Activated T-cell treated with anti-CD3 and anti-CD28 coated beads, Interleukin-2, amount 50 U/mL, for 48 hours (primary cell): ENCODE results near the gene RBMS1.
A peak's percentile ranks its signal among the peaks of the same experiment; 100 is the strongest.

Experiments used
- DNase-seq, 2 experiments: peaks; one replicate each; pipeline ENCODE4 v3.0.0-alpha.2; 2020

RBMS1 gene

DNA sequence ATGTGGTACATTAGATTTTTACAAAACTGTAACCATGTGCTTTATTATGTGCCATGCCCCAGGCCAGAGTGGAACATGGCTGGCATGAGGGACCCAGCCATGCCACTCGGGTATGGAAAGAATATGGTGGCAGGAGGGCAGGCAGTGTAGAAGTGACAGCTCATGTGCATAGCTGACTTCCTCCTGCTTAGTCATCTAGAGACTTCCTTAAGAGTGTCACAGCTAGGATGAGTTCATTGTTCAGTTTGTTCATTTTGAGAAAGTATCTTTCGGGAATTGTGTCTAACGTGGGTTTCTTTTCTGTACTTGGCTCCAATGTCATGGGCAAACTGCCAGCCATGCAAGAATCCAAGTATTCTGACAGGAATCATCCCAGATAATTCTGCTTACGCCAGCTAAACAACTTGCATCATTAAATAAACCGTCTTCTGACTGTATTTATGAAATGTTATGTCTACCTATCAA is 199.2 kb downstream of the RBMS1 start:
- peak; percentile 50 to 54 for DNase-seq

DNA sequence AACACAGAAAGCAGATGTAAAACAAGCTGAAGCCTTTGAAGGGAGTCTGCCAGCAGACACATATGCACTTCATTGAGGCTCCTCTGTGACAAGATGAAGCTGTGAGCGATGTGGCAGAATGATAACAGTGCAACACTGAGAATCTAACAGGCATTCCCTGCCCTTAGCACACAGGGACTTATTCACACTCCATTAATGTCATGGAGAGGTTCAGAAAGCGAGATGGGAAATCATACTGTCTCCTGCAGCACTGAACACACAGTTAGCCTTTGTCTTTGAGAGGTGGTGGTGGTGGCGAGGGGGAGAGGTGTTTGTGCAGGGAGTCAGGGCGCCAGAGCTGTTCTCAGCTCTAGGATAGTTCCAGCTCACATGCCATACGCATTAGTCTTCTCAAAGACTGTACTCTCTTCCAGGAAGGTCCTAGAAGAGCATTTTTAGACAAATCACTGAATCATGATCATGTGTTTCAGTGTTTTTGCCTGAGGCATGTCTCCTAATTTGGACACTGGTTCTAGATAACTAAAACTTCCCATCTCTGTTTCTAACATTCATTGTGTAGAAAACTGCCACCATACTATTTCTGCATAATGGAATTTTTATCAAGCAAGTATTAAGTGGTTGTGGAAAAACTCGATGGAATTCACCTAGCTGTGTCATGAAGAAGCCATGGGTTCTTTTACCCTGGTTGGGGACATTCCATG is 200.1 kb downstream of the RBMS1 start:
- no peak for DNase-seq

- DNase-seq = no peak
Measured at GRCh38 chr2:160292225-160292624, 201.4 kb downstream of the RBMS1 start.

DNA sequence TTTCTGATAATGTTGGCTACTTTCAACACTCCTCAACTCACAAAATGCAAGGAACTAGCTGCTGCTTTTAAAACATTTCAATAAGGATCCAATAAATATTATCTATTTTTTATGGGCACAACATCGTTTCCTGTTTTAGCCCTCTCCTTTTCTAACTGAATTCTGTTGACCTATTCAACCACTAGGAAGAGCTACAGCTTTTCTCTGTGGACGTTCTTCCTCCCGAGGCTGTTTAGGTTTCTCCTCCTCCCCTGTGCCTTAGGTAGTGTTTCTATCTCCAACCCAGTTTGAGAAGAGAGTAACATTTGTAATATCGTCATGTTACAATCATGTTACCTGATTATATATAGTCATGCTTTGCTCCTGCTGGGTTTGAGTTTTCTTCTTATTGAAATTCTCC is 202.2 kb downstream of the RBMS1 start:
- no peak for DNase-seq

GRCh38 chr2:160290598-160290997 is 203.0 kb downstream of the RBMS1 start:
- no peak for DNase-seq

- DNase-seq = no peak
Measured at GRCh38 chr2:160289831-160290230, 203.8 kb downstream of the RBMS1 start.

DNA sequence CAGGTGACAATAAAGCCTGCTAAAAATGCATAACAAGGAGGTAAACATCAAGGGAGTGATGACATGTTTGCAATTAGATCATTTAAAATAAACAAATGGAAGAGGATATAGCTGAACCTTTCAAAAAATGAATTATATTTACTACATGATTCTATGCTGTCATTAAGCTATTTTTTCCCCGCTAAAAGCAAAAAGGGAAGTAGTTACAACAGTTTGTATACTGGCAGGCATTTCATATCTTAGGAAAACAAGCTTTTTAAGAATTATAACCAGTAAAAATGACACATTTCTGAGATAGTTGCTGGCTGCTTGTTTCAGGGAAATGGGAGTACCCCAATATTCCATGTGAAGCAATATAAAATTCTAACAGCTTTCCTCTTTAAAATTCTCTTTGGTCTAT is 204.5 kb downstream of the RBMS1 start:
- DNase-seq = no peak

DNA sequence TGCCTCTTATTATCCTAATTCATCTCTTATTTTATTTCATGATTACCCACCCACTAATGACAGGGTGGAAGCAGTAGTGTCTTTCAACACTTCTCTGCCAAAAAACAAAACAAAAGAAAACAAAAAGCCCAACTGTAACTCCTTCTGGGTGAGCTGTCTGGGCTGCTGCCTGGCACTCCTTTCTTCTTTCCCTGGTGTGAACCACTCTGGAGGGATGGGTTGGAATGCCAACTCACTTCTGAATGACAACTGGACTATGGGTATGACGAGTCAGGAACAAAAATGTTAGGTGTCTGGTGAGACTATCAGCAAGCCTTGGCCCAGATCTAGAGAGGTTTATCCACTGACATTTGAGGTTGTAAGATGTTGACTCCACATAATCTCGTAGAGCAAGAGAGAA is 205.3 kb downstream of the RBMS1 start:
- DNase-seq = no peak

DNA sequence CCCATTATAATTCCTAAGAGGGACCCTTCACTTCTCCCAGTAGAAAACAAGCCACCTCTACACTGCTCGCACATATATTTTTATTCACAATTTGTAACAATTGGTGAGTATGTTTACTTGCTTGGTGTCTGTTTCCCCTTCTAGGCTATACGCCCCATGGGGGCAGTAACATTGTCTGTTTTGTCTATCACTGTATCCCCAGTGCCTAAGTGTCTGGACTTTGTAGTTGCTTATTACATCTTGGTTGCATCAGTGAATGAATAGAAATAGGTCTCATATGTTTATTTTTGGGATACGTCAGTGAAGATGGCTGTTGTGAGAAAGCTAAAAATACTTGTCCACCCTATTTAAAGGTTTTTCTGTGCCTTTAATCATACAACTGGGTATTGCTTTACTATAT is 206.1 kb downstream of the RBMS1 start:
- no peak for DNase-seq

DNA sequence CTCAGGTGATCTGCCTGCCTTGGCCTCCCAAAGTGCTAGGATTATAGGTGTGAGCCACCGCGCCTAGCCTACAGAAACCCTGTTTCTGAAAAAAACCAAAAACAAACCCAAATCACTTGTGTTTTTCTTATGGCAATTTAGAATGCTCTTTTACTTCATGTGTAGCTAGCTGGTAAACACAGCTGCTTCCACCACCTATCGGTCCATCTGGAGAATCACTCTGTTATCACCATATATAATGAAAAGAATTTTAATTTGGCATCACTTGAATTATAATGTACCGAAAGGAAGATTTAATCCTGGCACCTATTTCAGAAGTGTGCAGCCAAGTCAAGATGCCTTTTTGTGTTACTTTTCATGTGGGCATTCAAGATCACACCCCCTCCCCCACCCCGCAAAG is 207.1 kb downstream of the RBMS1 start:
- no peak for DNase-seq

GRCh38 chr2:160283675-160284074 is 209.9 kb downstream of the RBMS1 start:
- DNase-seq = no peak

- DNase-seq = no peak
Measured at GRCh38 chr2:160282063-160282580, 211.5 kb downstream of the RBMS1 start.

DNA sequence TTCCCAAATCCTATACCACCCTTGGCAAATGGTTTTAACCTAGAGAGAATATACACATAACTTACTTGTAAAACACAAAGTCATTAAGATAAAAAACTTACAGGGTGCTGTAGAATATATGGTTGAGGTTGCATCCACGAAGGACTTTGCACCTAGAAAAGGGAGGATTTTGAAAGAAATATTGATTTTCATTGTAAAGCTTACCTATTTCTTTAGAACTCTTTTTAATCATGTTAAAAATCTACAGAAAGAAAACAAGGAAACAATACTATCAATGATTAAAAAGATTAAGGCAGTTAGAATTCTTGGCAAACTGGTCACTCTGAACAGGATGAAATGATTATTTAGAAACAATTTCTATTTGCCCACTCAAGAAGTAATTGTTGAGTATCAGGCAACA is 212.4 kb downstream of the RBMS1 start:
- DNase-seq = no peak

- no peak for DNase-seq
Measured at GRCh38 chr2:160279813-160280465, 213.7 kb downstream of the RBMS1 start.

GRCh38 chr2:160278879-160279177 is 214.8 kb downstream of the RBMS1 start:
- no peak for DNase-seq

- no peak for DNase-seq
Measured at GRCh38 chr2:160278101-160278878, 215.3 kb downstream of the RBMS1 start.

DNA sequence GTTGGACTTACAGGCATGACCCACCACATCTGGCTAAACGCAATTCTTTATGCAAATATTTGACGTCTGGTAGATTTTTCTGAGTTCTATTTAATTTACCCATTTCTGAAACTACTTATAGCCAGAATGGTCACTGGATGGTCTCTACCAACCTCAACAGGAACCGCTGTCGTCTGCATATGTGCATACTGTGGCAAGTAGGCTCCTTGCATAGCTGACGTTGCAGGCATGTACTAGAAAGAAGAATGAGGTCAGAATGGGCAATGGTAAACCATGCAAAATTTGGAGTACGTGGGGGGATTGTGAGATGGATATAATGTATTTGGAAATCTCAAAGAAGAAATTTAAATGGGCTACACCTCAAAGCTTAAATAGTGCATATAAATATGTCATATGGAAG is 216.5 kb downstream of the RBMS1 start:
- no peak for DNase-seq

- no peak for DNase-seq
Measured at GRCh38 chr2:160275656-160276055, 218.0 kb downstream of the RBMS1 start.

- DNase-seq = no peak
Measured at GRCh38 chr2:160271171-160272086, 222.2 kb downstream of the RBMS1 start.

- no peak for DNase-seq
Measured at GRCh38 chr2:160270571-160271113, 223.0 kb downstream of the RBMS1 start.

- DNase-seq = peak; percentile 80 to 81
Measured at GRCh38 chr2:160269803-160270570, 223.6 kb downstream of the RBMS1 start.

DNA sequence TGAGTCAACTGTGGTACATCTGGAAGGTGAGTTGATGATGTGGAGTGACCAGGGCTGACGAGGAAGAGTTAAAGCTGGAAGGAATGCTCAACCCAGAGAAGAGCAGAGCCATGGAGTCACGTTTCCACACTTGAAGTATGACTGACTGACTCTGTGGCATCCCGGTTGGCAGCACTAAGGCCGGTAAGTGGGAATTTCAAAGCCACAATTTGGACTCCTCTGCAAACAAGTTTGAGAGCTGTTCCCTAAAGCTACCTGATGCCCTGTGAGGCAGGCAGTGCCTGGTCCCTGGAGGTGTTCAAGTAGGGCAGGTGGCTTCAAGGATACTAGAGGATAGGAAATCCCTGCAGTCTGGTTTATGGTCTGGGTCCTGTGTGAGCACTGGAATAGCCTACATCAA is 224.2 kb downstream of the RBMS1 start:
- DNase-seq = peak in 1 of 2 experiments; percentile 34
